Epithelial cell of esophagus (primary cell): Measurements from ENCODE around the gene UBE2J2.
A peak's percentile ranks its signal among the peaks of the same experiment; 100 is the strongest.

Source experiments
- DNase-seq: peaks from one replicate; pipeline ENCODE4 v3.0.0; 2010; ENCODE audit warnings: low read depth
- H3K4me3 ChIP-seq: 2 replicates; pipeline ENCODE4 v1.5.1; 2011; ENCODE audit warnings: mild to moderate bottlenecking, low read length, control low read depth
- CTCF ChIP-seq: IDR thresholded peaks from 2 replicates; pipeline ENCODE4 v1.5.1; 2011; ENCODE audit warnings: low read depth, mild to moderate bottlenecking, low read length, control low read depth, inconsistent platforms; ENCODE audit not compliant: insufficient read depth; ENCODE audit errors: missing control alignments

The UBE2J2 gene

GRCh38 chr1:1282998-1283397 lies 9.3 kb upstream of the UBE2J2 start:
- TF ChIP-seq CTCF: no peak
- peak; percentile 67 for DNase-seq
- no peak overlapping the region for H3K4me3 ChIP-seq

DNA sequence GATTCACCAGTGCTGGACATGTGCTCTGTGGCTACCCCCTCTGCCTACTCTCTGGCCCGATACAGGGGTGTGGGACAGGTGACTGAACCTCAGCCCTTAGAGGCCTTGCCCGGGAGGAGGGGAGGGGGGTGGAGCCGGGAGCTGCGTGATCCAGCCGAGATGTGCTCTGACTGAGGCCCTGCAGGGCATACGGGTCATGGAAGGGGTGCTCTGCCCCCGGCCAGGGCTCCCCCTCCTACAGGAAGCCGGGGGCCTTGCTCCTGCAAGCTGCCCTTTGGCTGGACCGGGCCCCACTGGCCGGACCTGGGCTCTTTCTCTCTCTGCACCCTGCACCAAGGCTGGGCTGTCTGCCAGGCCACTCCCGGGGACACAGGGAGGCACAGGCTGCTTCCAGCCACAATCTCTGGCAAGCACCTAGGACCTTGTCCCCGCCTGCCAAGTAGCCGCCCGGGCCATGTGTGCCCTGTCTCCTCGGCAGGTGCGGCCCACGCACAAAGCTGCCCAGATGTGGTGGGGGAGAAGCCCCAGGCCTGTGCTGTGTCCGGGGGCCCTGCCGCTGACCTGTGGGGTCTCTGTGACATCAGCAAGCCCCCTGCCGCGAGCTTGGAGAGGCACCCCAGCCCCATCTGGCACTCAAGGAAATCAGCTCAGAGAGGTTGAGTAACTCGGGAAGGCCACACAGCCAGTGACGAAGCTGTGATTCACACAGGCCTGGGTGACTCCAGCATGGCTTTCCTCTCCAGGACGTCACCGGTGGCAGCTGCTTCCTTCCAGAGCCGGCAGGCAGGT lies 8.1 kb upstream of the UBE2J2 start:
- no peak for TF ChIP-seq CTCF
- peak; percentile 87 for DNase-seq
- no peak overlapping the region for H3K4me3 ChIP-seq

DNA sequence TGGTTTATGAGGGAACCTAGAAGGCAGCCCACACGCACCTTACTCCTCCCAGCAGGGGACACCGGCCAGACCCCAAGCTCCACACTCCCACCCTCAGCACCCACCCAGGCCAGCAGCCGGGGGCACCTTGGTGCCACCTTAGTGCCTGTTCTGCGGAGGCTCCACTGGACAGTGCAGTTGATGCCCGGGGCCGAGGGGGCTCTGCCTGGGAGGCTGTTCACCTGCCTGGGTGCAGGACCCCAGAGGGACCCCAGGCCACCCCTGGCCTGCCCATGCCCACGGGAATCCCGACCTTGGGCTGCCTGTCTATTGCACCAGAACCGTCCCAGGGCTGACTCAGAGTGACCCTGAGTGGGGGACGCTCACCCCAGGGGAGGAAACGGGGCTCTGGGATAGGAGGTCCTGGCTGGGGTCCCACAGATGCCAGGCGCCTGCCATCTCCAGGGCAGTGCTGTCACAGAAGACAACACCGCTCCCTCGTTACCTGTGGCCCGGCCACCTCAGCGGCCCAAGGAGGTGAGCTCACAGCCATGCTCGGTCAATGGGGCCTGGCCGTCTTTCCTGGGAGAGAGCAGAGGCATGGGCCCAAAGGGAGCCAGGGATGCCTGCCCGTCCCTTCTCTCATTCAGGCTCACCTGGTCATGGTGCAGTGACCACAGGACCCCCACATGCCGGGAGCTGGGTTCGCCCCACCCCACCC lies 7.3 kb upstream of the UBE2J2 start:
- no peak for TF ChIP-seq CTCF
- no peak overlapping the region for H3K4me3 ChIP-seq
- no peak for DNase-seq

GRCh38 chr1:1279028-1279427 lies 5.4 kb upstream of the UBE2J2 start:
- H3K4me3 ChIP-seq: no peak overlapping the region
- TF ChIP-seq CTCF: no peak
- no peak for DNase-seq

DNA sequence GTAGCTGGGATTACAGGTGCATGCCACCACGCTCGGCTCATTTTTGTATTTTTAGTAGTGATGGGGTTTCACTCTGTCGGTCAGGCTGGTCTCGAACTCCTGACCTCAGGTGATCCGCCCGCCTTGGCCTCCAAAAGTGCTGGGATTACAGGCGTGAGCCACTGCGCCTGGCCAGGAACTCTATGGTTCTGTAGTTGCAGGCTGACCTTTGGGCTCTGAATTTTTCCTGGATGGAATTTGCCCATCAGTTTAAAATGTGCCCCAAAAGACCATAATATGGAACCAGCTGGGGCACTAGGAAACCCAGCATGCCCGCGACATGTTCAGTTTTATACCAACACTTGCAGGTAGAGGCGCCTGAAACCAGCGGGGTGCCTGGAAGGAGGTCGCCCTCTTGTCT lies 5.0 kb upstream of the UBE2J2 start:
- no peak for TF ChIP-seq CTCF
- H3K4me3 ChIP-seq: no peak overlapping the region
- DNase-seq: no peak

GRCh38 chr1:1275836-1276235 lies 2.2 kb upstream of the UBE2J2 start:
- no peak for DNase-seq
- no peak for TF ChIP-seq CTCF
- H3K4me3 ChIP-seq: no peak overlapping the region
